Measurements from ENCODE around the gene TTI1. TPM values are rescaled to one million over a fixed set of nuclear protein-coding genes. Genes with fewer than 3 reads are reported as not detected.

Gene TTI1
- polyA plus RNA-seq, 1 donor from 2014 or later = 20.0 TPM

DNA sequence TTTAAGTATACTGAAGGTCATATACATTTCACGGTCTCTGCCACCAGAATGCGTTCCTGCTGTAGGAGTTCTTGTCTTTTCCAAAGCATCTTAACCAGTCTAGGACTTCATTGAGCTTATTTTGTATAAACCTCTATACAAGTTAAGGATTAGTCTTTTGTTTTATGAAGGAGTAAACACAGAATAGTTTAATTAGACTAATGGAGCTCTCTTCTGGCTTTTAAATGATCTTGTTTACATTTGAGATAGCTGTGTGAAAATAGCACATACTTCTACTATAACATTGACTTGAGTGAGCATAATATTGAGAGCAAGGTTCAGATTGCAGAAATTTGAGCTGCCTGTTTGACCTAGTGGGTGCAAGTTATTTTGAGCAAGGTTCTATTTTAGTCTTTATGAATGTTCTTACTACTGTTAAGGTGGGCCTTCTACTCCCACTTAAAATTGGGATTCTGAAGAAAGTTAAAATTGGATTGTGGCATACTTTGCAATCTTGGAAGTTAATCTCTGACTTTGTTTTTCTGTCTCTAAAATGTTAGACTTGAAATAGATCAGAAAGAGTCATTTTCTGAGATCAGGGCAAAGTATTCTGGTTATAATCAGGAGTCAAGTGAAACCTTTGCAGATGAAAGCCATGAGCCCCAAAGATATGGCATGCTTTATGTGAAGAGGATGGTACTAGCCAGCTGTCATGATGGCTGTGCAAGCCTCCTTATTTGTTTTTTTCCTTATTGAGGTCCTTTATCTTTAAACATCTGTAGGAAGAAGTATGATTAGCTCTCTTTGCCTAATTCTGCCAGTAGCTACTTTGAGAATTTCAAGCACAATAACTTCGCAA is 42.1 kb upstream of the TTI1 start:
- peaks cover 9% of the 10 kb centered on the region for H3K36me3 ChIP-seq (ENCODE audit: insufficient read depth, low read length)
- H3F3A ChIP-seq (ENCODE audit: insufficient read depth, low read length, poor library complexity, severe bottlenecking) = no peaks in the 10 kb centered on the region
- no peaks in the 10 kb centered on the region for H3K9me3 ChIP-seq (ENCODE audit: low read length)
- no peaks in the 10 kb centered on the region for H3K79me2 ChIP-seq (replicated peaks; ENCODE audit: insufficient read depth, low read length)
- no peaks in the 10 kb centered on the region for H3K9me2 ChIP-seq (ENCODE audit: insufficient read depth, low read length)
- H3K4me3 ChIP-seq (ENCODE audit: low read length) = no peak overlapping the region
- no peak overlapping the region for H2AFZ ChIP-seq (ENCODE audit: low read depth, low read length)
- no peaks in the 10 kb centered on the region for H3K27me3 ChIP-seq (ENCODE audit: insufficient read depth, low read depth, low read length)
- TF ChIP-seq SMC3 (conservative IDR thresholded peaks at IDR 0.05; ENCODE audit: poor library complexity) = no peak
- TF ChIP-seq POLR2AphosphoS5 (IDR thresholded peaks at IDR 0.05) = no peak
- no peak for TF ChIP-seq TAF1 (IDR thresholded peaks at IDR 0.05; ENCODE audit: low read depth)
- TF ChIP-seq RAD21 (conservative IDR thresholded peaks at IDR 0.05) = no peak
- TF ChIP-seq, protein P1, sequence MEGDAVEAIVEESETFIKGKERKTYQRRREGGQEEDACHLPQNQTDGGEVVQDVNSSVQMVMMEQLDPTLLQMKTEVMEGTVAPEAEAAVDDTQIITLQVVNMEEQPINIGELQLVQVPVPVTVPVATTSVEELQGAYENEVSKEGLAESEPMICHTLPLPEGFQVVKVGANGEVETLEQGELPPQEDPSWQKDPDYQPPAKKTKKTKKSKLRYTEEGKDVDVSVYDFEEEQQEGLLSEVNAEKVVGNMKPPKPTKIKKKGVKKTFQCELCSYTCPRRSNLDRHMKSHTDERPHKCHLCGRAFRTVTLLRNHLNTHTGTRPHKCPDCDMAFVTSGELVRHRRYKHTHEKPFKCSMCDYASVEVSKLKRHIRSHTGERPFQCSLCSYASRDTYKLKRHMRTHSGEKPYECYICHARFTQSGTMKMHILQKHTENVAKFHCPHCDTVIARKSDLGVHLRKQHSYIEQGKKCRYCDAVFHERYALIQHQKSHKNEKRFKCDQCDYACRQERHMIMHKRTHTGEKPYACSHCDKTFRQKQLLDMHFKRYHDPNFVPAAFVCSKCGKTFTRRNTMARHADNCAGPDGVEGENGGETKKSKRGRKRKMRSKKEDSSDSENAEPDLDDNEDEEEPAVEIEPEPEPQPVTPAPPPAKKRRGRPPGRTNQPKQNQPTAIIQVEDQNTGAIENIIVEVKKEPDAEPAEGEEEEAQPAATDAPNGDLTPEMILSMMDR (IDR thresholded peaks at IDR 0.05; ENCODE audit: poor library complexity, severe bottlenecking) = no peak
- TF ChIP-seq EZH2 (IDR thresholded peaks at IDR 0.05; ENCODE audit: borderline replicate concordance, insufficient read depth, low read length, poor library complexity, severe bottlenecking) = no peak
- TF ChIP-seq, protein P2, sequence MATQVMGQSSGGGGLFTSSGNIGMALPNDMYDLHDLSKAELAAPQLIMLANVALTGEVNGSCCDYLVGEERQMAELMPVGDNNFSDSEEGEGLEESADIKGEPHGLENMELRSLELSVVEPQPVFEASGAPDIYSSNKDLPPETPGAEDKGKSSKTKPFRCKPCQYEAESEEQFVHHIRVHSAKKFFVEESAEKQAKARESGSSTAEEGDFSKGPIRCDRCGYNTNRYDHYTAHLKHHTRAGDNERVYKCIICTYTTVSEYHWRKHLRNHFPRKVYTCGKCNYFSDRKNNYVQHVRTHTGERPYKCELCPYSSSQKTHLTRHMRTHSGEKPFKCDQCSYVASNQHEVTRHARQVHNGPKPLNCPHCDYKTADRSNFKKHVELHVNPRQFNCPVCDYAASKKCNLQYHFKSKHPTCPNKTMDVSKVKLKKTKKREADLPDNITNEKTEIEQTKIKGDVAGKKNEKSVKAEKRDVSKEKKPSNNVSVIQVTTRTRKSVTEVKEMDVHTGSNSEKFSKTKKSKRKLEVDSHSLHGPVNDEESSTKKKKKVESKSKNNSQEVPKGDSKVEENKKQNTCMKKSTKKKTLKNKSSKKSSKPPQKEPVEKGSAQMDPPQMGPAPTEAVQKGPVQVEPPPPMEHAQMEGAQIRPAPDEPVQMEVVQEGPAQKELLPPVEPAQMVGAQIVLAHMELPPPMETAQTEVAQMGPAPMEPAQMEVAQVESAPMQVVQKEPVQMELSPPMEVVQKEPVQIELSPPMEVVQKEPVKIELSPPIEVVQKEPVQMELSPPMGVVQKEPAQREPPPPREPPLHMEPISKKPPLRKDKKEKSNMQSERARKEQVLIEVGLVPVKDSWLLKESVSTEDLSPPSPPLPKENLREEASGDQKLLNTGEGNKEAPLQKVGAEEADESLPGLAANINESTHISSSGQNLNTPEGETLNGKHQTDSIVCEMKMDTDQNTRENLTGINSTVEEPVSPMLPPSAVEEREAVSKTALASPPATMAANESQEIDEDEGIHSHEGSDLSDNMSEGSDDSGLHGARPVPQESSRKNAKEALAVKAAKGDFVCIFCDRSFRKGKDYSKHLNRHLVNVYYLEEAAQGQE (IDR thresholded peaks at IDR 0.05; ENCODE audit: borderline replicate concordance) = no peak
- no peak for TF ChIP-seq EP300 (conservative IDR thresholded peaks at IDR 0.05; ENCODE audit: poor library complexity, severe bottlenecking)
- no peak for TF ChIP-seq MXI1 (conservative IDR thresholded peaks at IDR 0.05; ENCODE audit: poor library complexity, severe bottlenecking)
- no peaks in the 10 kb centered on the region for H4K20me1 ChIP-seq (ENCODE audit: insufficient read depth)
- H3K4me2 ChIP-seq (ENCODE audit: low read length) = no peak overlapping the region
- H3K9ac ChIP-seq (ENCODE audit: low read length) = no peak overlapping the region
- H3K27ac ChIP-seq (ENCODE audit: low read length) = no peak overlapping the region

DNA sequence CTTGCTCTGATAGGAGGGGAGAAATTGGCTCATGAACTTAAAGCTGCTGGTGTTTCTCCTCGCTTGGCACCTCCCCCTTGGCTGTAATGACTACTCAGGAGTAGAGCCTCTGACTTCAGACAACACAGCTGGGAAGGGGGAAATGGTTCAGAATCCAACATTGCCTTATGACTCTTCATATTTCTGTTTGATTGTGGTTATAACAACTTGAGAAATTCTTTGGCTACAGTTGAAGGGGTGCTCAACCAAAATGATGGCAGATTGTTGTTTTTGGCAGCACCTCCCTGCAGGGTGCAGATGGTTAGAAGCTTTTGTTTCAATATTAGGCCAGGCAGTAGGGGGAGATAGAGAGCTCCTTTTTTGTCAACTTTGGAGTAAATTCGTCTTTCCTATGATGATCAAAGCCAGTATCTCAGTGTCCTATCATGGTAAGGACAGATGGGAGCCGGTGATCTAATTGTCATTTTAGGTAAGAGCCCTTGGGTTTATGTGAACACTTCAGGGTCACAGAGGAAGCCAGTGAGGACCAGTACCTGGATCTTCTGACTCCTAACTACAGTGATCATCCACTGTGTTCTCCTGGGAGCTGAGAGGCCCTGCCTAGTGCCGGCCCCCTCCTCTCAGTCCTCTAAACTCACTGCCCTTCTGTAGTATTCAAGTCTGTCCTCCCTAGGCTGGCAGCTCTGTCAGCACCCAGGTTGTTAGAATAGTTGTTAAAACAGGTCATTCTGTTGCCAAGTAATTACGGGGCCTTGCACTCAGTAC is 40.2 kb upstream of the TTI1 start:
- H3K9me3 ChIP-seq (ENCODE audit: low read length) = no peaks in the 10 kb centered on the region
- no peak overlapping the region for H3K4me2 ChIP-seq (ENCODE audit: low read length)
- TF ChIP-seq, protein P2 (IDR thresholded peaks at IDR 0.05; ENCODE audit: borderline replicate concordance) = no peak
- no peak for TF ChIP-seq MXI1 (conservative IDR thresholded peaks at IDR 0.05; ENCODE audit: poor library complexity, severe bottlenecking)
- TF ChIP-seq TAF1 (IDR thresholded peaks at IDR 0.05; ENCODE audit: low read depth) = no peak
- TF ChIP-seq SMC3 (conservative IDR thresholded peaks at IDR 0.05; ENCODE audit: poor library complexity) = peak; percentile 46
- no peak for TF ChIP-seq EZH2 (IDR thresholded peaks at IDR 0.05; ENCODE audit: borderline replicate concordance, insufficient read depth, low read length, poor library complexity, severe bottlenecking)
- TF ChIP-seq EP300 (conservative IDR thresholded peaks at IDR 0.05; ENCODE audit: poor library complexity, severe bottlenecking) = no peak
- TF ChIP-seq RAD21 (conservative IDR thresholded peaks at IDR 0.05) = no peak
- TF ChIP-seq, protein P1 (IDR thresholded peaks at IDR 0.05; ENCODE audit: poor library complexity, severe bottlenecking) = peak; percentile 50
- TF ChIP-seq POLR2AphosphoS5 (IDR thresholded peaks at IDR 0.05) = no peak
- H3K36me3 ChIP-seq (ENCODE audit: insufficient read depth, low read length) = peaks cover 11% of the 10 kb centered on the region
- no peaks in the 10 kb centered on the region for H3K79me2 ChIP-seq (replicated peaks; ENCODE audit: insufficient read depth, low read length)
- no peak overlapping the region for H2AFZ ChIP-seq (ENCODE audit: low read depth, low read length)
- no peaks in the 10 kb centered on the region for H3K27me3 ChIP-seq (ENCODE audit: insufficient read depth, low read depth, low read length)
- H4K20me1 ChIP-seq (ENCODE audit: insufficient read depth) = no peaks in the 10 kb centered on the region
- no peak overlapping the region for H3K27ac ChIP-seq (ENCODE audit: low read length)
- H3F3A ChIP-seq (ENCODE audit: insufficient read depth, low read length, poor library complexity, severe bottlenecking) = no peaks in the 10 kb centered on the region
- H3K9ac ChIP-seq (ENCODE audit: low read length) = no peak overlapping the region
- no peak overlapping the region for H3K4me3 ChIP-seq (ENCODE audit: low read length)
- H3K9me2 ChIP-seq (ENCODE audit: insufficient read depth, low read length) = no peaks in the 10 kb centered on the region

All from neural cell (in vitro differentiated cells).